Panc1 (cell line): ENCODE results near the gene ZMYND12. TPM values are rescaled to one million over a fixed set of nuclear protein-coding genes. Genes with fewer than 3 reads are reported as not detected.

Source experiments
- ATAC-seq: fragments of 200-7000 bp; cut with Tn5 transposase; 2 replicates; pipeline ENCODE4 v1.9.1; 2020; ENCODE audit warnings: mild to moderate bottlenecking, moderate library complexity
- BruUV-seq: library from RNA; stranded (reverse); fragments of 400-500 nt; replicated peaks from 2 replicates; lab custom pipeline; 2021; lab: Mats Ljungman, UMichigan
- CTCF ChIA-PET: fragments of 300-600 bp; sonication (Branson Sonifier 250); formaldehyde crosslinking; loops from one replicate; lab custom pipeline; 2022; ENCODE audit warnings: antibody characterized with exemption; lab: Charles Lee
- POLR2A ChIA-PET: fragments of 300-600 bp; sonication (Branson Sonifier 250); formaldehyde crosslinking; loops from one replicate; lab custom pipeline; 2022; ENCODE audit warnings: antibody characterized with exemption; lab: Charles Lee
- DNase-seq: peaks from one replicate; pipeline ENCODE4 v3.0.0-alpha.2; 2010; ENCODE audit warnings: low read depth, low spot score
- H3K27ac ChIP-seq: 2 replicates; pipeline ENCODE4 v1.5.1; 2011; ENCODE audit warnings: mild to moderate bottlenecking, low read length, inconsistent platforms
- H3K27me3 ChIP-seq: fragments of 200-500 bp; sonication (Bioruptor generic); 2 replicates; pipeline ENCODE4 v1.6.0; 2014; ENCODE audit warnings: low read length, inconsistent platforms; ENCODE audit not compliant: control insufficient read depth, insufficient read depth
- H3K36me3 ChIP-seq: fragments of 200-500 bp; sonication (Bioruptor generic); 2 replicates; pipeline ENCODE4 v1.5.1; 2014; ENCODE audit warnings: inconsistent platforms, mild to moderate bottlenecking, low read length, moderate library complexity; ENCODE audit not compliant: control insufficient read depth, insufficient read depth
- H3K4me1 ChIP-seq: 2 replicates; pipeline ENCODE4 v1.5.1; 2011; ENCODE audit warnings: inconsistent platforms, mild to moderate bottlenecking, low read length, moderate library complexity; ENCODE audit not compliant: control insufficient read depth, insufficient read depth
- H3K4me3 ChIP-seq, 2 experiments: 2 replicates each; pipeline ENCODE4 v1.5.1; 2011 to 2012; ENCODE audit warnings: low read depth in 2 of 2, low read length in 2 of 2, mild to moderate bottlenecking in 2 of 2, inconsistent platforms in 1 of 2, moderate library complexity in 1 of 2
- H3K9me3 ChIP-seq: fragments of 200-500 bp; sonication (Bioruptor generic); 2 replicates; pipeline ENCODE4 v1.5.1; 2014; ENCODE audit warnings: low read depth, mild to moderate bottlenecking, inconsistent platforms, low read length, moderate library complexity; ENCODE audit not compliant: control insufficient read depth, insufficient read depth
- POLR2AphosphoS5 ChIP-seq: IDR thresholded peaks from 2 replicates; pipeline ENCODE4 v1.6.1; 2012; ENCODE audit warnings: mild to moderate bottlenecking, low read depth, low read length, moderate library complexity
- SIN3A ChIP-seq: IDR thresholded peaks from 2 replicates; pipeline ENCODE4 v1.6.1; 2012; ENCODE audit warnings: low read depth, mild to moderate bottlenecking, low read length, moderate library complexity, borderline replicate concordance; ENCODE audit not compliant: insufficient read depth
- TCF7L2 ChIP-seq: IDR thresholded peaks from 2 replicates; pipeline ENCODE4 v1.6.1; 2011; ENCODE audit warnings: mild to moderate bottlenecking, low read depth, low read length, inconsistent platforms
- in situ Hi-C: cut with HindIII; loops from 2 replicates; pipeline ENCODE4 v1.10.0; 2016; ENCODE audit warnings: low sequenced_read_pairs, low pct_unique_long_range_greater_than_20kb
- intact Hi-C: fragments of 100-400 bp; cut with micrococcal nuclease; formaldehyde crosslinking; loops from one replicate; pipeline ENCODE4 v1.10.0; 2022; ENCODE audit not compliant: unreplicated experiment
- total RNA-seq: library from RNA; stranded (reverse); gene quantifications from one replicate; pipeline ENCODE4 v1.2.1, GENCODE V29; 2021; ENCODE audit not compliant: unreplicated experiment
- TF ChIP-seq, protein P1 (sequence below): fragments of 450-650 bp; IDR thresholded peaks from 2 replicates; pipeline ENCODE4 v1.5.1; 2017; ENCODE audit warnings: mild to moderate bottlenecking
- TF ChIP-seq, protein P2 (sequence below), 2 experiments: IDR thresholded peaks; 2 replicates each; pipeline ENCODE4 v1.6.1; 2011 to 2012; ENCODE audit warnings: low read depth in 2 of 2, control low read depth in 1 of 2, low read length in 1 of 2, mild to moderate bottlenecking in 1 of 2, moderate library complexity in 1 of 2; ENCODE audit not compliant: insufficient read depth in 1 of 2

Gene ZMYND12
- total RNA-seq, 1 experiment from 2014 or later: 0.57 TPM

- DNase-seq (no peak), ATAC-seq (no peak)
- intact Hi-C loops (no loop called here), in situ Hi-C loops (no loop called here)
- Histone ChIP-seq H3K4me1 (no peaks in the 10 kb centered on the region), H3K9me3 (no peaks in the 10 kb centered on the region), H3K27me3 (no peaks in the 10 kb centered on the region), H3K27ac (no peak overlapping the region), H3K36me3 (no peaks in the 10 kb centered on the region), H3K4me3 (no peak overlapping the region)
- no peak for TF ChIP-seq TCF7L2
- TF ChIP-seq, protein P1, sequence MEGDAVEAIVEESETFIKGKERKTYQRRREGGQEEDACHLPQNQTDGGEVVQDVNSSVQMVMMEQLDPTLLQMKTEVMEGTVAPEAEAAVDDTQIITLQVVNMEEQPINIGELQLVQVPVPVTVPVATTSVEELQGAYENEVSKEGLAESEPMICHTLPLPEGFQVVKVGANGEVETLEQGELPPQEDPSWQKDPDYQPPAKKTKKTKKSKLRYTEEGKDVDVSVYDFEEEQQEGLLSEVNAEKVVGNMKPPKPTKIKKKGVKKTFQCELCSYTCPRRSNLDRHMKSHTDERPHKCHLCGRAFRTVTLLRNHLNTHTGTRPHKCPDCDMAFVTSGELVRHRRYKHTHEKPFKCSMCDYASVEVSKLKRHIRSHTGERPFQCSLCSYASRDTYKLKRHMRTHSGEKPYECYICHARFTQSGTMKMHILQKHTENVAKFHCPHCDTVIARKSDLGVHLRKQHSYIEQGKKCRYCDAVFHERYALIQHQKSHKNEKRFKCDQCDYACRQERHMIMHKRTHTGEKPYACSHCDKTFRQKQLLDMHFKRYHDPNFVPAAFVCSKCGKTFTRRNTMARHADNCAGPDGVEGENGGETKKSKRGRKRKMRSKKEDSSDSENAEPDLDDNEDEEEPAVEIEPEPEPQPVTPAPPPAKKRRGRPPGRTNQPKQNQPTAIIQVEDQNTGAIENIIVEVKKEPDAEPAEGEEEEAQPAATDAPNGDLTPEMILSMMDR: no peak
- TF ChIP-seq, protein P2, sequence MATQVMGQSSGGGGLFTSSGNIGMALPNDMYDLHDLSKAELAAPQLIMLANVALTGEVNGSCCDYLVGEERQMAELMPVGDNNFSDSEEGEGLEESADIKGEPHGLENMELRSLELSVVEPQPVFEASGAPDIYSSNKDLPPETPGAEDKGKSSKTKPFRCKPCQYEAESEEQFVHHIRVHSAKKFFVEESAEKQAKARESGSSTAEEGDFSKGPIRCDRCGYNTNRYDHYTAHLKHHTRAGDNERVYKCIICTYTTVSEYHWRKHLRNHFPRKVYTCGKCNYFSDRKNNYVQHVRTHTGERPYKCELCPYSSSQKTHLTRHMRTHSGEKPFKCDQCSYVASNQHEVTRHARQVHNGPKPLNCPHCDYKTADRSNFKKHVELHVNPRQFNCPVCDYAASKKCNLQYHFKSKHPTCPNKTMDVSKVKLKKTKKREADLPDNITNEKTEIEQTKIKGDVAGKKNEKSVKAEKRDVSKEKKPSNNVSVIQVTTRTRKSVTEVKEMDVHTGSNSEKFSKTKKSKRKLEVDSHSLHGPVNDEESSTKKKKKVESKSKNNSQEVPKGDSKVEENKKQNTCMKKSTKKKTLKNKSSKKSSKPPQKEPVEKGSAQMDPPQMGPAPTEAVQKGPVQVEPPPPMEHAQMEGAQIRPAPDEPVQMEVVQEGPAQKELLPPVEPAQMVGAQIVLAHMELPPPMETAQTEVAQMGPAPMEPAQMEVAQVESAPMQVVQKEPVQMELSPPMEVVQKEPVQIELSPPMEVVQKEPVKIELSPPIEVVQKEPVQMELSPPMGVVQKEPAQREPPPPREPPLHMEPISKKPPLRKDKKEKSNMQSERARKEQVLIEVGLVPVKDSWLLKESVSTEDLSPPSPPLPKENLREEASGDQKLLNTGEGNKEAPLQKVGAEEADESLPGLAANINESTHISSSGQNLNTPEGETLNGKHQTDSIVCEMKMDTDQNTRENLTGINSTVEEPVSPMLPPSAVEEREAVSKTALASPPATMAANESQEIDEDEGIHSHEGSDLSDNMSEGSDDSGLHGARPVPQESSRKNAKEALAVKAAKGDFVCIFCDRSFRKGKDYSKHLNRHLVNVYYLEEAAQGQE (IDR thresholded peaks at IDR 0.05; ENCODE audit: insufficient read depth in 1 of 2, low read depth in 2 of 2, low read length in 1 of 2): no peak
- no peak for TF ChIP-seq POLR2AphosphoS5
- TF ChIP-seq SIN3A: no peak
- ChIA-PET POLR2A (no interaction called here), CTCF (no interaction called here)
- no TSS peak for BruUV-seq
These were observed 63.6 kb downstream of the ZMYND12 start for GRCh38 chr1:42392255-42392654.

- ATAC-seq (no peak), DNase-seq (no peak)
- no TSS peak for BruUV-seq
- no peaks in the 10 kb centered on the region for H3K9me3 ChIP-seq
- H3K36me3 ChIP-seq: no peaks in the 10 kb centered on the region
- ChIA-PET CTCF (no interaction called here), POLR2A (no interaction called here)
- intact Hi-C loops: no loop called here
- no peak overlapping the region for H3K27ac ChIP-seq
- in situ Hi-C loops: no loop called here
- peaks cover 6% of the 10 kb centered on the region for H3K4me1 ChIP-seq
- TF ChIP-seq TCF7L2: no peak
- TF ChIP-seq POLR2AphosphoS5: no peak
- H3K27me3 ChIP-seq: 0 out of 2 replicates have a peak, but pooled peaks cover 2% of the 10 kb centered on the region
- no peak overlapping the region for H3K4me3 ChIP-seq
These were observed 69.8 kb downstream of the ZMYND12 start for GRCh38 chr1:42386051-42386450.

DNA sequence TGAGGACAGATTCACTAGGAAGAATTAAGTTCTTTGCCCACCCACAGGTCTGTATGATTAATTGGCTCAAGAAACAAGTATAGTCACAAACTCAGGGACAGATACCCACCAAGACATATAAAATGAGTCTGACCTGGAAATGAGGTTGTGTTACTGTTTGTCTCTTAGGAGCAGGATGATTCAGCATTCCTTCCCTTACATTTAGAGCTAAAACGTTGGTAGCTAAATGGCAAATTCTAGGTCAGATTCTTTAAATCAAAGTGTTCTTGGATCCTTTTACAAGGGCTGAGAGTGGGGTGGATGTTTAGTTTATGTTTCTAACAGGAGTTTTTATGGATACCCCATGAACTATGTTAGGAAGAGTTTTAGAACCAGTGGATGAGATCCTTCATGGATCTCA lies 70.5 kb downstream of the ZMYND12 start:
- H3K27me3 ChIP-seq: 0 out of 2 replicates have a peak, but pooled peaks cover 2% of the 10 kb centered on the region
- H3K4me3 ChIP-seq: no peak overlapping the region
- H3K27ac ChIP-seq: no peak overlapping the region
- DNase-seq (no peak), ATAC-seq (no peak)
- TF ChIP-seq SIN3A: no peak
- TF ChIP-seq, protein P1: no peak
- no peaks in the 10 kb centered on the region for H3K36me3 ChIP-seq
- peaks cover 6% of the 10 kb centered on the region for H3K4me1 ChIP-seq
- no peaks in the 10 kb centered on the region for H3K9me3 ChIP-seq
- intact Hi-C loops: no loop called here
- BruUV-seq: no TSS peak
- CTCF ChIA-PET: no interaction called here
- in situ Hi-C loops: no loop called here
- POLR2A ChIA-PET: no interaction called here
